Activated CD4-positive, alpha-beta T cell treated with anti-CD3 and anti-CD28 coated beads for 4 hours (primary cell): ENCODE data around the gene KNSTRN.
A peak's percentile ranks its signal among the peaks of the same experiment; 100 is the strongest.

Experiments used
- DNase-seq, 2 donors: peaks; one replicate each; pipeline ENCODE4 v3.0.0-alpha.2; 2020

KNSTRN gene

DNA sequence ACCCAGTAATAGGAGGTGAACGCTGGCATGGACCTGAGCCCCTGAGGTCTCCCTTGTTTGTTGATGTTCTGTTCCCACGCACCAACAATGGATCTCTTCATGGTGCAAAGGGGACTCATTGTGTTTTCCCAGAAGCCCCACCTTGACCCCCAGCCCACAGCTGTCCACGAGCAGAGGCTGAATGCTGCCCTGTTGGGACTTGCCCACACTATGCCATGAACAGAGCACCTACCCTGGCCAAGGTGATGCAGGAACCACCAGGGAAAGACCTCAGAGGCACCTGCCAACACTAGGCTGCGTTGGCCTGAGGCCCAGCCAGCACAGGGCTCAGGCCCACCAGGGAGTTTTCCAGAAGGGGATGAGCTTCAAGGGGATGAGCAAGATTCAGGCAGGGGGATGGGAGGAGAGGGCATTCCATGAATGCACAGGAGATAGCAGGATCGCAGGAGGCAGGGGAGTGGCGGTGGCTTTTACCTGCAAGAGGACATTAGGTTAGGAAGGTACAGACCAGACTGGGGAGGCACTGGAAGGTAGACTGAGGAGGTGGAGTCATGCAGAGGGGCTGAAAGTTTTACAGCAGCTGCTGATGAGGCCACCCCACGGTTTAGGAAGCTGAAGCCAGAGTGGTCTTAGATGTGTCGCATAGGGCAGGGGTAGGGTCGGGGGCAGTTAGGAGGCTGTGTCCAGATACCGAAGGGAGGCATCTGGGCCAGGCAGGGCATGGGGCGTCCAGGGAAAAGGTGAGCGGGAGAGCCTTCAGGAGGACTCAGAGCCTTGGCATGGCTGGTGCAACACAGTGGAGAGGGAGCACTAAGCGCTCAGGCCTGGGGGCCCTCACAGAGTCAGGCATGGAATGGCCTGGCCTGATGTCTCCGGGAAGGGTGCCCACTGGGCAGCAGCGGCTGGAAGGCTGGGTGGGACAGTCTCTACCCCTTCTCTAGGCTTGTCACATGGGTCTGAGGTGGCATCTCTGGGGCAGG lies 35.7 kb upstream of the KNSTRN start:
- DNase-seq = no peak

DNA sequence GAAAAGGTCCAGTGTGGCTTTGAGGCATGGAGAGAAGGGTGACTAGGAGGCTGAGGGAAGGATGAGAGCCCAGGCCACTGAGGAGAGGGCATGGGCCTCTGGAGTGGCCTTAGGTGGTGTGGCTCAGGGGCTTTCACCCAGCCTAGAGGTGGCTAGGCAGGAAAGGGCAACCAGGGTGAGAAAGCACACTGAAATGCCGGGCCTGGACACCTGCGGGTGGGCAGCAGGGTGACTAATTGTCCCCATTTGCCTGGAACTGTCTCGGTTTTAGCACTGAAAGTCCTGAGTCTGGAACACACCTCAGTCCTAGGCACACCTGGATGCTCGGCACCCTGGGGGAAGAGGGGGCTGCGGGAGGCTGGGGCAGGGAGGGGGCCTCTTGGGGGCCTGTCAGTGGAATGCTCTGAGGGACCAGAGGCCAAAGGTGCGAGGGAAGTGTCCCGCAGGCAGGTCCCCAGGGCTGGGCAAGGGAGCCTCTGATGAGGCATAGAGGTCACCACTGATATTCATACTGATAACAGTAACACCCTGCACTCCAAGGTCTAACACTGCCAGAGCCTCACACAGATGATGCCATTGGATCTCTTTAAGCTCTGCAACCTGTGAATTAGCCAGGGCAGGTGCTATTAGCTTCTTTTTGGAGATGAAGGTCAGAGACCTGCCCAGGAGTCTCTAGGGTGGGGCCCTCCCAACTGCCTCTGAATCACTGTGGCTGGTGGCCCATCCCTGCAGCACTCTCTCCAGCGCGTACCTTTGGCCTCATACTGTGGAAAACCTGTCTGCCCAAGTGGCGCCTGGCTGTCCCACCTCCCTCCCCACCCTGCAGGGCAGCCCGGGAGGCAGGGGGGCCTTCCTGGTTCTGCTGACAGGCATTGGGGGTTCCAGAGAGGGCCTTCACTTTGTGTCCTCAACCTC lies 34.7 kb upstream of the KNSTRN start:
- no peak for DNase-seq

DNA sequence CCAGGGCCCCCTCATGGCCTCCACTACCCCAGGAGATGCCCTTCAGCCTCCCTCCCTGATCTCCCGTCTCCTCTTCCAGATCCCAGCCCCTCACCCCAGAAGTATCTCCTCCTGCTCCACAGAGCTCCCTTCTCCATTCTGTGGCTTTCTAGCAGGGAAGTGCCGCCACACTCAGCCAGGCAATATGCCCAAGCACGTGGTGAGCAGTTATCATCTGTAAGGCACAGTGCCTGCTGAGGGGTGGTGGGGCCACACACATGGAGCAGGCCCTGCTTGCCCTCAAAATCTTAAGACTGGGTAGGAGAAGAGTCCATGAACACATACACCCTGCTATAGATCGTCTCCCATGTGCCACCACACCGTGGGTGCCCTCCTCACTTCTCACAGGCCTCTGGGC lies 34.0 kb upstream of the KNSTRN start:
- no peak for DNase-seq

GRCh38 chr15:40349163-40349562 lies 33.4 kb upstream of the KNSTRN start:
- no peak for DNase-seq

DNA sequence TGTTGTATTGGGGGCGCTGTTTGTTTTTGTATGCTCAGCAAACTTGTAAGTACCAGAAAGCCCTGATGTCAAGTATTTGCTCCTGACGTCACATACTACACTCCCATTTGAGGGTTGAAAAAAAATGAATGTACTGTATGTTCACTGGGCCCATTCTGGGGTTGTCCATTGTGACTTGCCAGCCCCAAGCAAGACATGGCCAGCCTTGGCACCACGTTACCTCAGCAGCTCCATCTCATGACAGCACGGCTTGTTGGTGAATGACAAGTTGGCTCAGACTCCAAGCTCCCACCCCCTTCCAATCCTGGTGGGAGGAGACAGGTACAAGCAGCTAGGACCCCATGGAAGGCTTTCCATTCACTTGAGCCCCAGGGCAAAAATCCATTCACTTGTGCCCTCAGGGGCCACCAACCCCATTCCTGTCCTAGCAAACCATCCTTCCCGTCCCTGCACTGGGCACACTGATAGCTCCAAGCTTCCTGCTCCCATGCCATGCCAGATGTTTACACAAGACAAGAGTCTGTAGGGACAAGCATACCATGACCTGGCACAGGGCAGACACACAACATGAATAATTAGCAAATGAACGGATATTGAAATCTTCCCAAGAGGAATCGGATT lies 30.1 kb upstream of the KNSTRN start:
- no peak for DNase-seq

- DNase-seq = no peak
Measured at GRCh38 chr15:40353697-40354096, 28.8 kb upstream of the KNSTRN start.

- no peak for DNase-seq
Measured at GRCh38 chr15:40354408-40355171, 27.9 kb upstream of the KNSTRN start.

- no peak for DNase-seq
Measured at GRCh38 chr15:40355976-40356585, 26.4 kb upstream of the KNSTRN start.

DNA sequence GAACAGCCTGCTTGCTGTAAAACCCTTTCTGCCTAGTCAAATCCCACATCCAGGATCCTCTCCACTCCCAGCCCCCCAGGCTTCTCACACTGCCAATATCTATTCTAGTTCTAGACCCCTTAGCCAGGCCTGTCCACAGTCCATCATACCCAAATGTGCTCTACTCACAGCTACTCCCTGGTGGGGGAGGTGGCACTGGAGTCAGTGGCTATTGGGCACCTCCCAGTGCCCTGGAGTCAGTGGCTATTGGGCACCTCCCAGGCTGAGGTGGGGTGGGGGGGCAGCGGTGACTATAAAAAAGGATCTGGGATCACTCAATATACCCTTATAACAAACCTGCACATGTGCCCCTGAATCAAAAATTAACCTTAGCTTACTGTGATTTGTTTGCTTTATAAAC lies 25.3 kb upstream of the KNSTRN start:
- no peak for DNase-seq

GRCh38 chr15:40357723-40358470 lies 24.6 kb upstream of the KNSTRN start, which contains the start of gene DISP2:
Gene DISP2 (plus strand): TSS chr15:40358219. CDS start chr15:40358322, 103 bp downstream.
- peak; percentile 81 to 87 for DNase-seq

DNA sequence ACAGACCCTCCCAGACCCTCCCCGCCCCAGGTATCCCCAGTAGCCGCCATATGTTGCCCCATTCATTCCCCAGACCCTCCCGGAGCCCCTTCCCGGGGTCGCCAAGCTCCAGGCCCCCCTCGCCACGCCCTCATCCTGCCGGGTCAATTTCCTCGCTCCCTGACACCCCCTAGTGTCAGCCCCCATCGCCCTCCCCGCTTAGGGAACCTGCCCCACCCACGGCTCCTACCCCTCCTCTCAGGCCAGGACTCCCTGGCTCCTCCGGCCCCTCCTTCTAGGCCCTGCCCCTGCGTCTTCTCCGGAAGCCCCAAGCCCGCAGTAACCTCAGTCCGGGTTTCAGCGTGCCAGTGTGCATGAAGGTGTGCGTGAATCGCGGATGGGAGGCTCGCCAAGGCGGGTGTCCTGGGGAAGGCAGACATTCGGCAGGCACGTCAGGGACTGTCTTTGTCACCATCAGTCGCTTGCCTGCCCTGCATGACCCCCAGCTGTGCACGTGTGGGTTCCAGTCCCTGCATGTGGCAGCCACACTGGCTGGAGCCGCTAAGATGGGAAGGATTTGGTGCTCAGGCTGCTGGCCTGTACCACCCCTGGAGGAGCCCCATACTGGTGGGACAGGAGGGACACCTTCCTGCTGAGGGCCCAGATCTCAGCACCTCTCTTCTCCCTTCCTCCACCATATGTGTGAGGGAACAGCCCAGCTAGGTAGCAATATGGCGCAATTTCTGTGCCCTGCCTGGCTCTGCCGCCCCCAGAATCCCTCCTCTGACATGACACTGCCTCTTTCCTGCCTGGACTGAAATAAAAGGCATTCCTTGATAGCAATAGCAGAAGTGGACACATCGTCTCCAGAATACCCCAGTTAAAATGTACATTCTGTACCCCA lies 23.8 kb upstream of the KNSTRN start:
- DNase-seq = peak; percentile 33 to 45

- no peak for DNase-seq
Measured at GRCh38 chr15:40360015-40360414, 22.5 kb upstream of the KNSTRN start.

DNA sequence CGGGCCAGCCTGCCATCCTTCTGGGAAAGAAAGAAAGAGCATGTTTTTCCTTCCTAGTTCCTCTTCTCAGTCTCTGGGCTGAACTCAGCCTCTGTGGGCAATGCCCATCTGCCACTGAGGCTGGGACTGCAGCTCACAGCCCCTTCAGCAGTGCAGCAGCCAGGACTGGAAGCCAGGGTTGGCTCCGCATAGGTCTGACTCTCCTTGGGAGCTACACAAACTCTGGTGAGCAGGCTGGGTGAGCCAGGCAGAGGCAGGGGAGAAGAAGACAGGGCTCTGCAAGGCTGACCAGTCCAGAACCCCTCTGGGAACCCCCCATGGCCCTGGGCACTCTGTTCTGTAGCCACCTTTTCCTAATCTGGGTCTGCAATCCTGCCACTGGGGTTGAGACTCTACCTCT lies 20.9 kb upstream of the KNSTRN start:
- no peak for DNase-seq

DNA sequence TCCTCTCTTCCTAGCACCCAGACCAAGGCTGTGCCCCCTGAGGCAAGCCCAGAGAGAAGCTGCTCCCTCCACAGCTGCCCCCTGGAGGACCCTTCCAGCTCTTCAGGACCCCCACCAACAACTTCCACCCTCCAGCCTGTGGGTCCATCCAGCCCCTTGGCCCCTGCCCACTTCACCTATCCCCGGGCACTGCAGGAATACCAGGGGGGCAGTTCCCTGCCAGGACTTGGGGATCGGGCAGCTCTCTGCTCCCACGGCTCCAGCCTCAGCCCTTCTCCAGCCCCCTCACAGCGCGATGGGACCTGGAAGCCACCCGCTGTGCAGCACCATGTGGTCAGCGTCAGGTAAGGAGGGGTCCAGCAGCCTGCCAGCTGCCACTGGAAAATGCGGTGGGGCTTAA lies 18.9 kb upstream of the KNSTRN start:
- DNase-seq = no peak

GRCh38 chr15:40364251-40364650 lies 18.3 kb upstream of the KNSTRN start:
- no peak for DNase-seq

- no peak for DNase-seq
Measured at GRCh38 chr15:40365016-40365415, 17.5 kb upstream of the KNSTRN start.

DNA sequence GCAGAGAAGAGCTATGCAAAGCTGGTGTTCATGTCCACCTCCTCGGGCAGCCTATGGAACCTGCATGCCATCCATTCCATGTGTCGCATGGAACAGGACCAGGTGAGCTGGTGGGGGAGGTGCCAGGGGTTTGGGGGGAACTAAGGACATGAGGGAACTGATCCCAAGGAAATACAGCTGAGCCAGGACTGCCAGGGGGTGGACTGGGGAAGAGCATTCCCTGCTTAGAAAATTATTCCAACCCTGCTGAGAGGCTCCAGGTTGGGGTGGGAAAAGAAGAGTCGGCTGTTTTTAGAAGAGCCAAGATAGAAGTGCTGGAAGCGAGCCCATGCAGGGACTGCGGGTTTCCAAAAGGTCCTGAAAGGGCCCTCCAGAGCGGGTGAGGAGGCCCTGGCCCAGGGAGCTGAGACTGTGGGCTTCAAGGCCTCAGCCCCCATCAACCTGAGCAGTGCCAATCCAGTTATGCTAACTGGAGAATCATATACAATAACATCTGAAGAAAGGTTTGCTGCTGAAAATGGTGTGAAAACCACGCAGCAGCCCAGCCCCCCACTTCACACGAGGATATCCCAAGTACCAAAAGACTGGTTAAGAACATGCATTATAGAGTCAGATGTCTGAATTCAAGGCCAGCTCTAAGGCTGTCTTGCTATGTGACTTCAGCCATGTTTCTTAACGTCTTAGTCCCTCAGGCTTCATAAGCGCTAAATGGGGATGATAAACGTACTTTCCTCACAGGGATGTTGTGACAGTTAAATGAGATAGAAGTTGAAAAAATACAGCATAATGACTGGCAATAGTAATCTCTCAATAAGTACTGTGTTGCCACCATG lies 16.7 kb upstream of the KNSTRN start:
- no peak for DNase-seq

- DNase-seq = no peak
Measured at GRCh38 chr15:40366457-40367370, 15.8 kb upstream of the KNSTRN start.
